ENCODE results near the gene FBXO38.

Gene FBXO38

GRCh38 chr5:148488757-148489156 lies 105.0 kb downstream of the FBXO38 start:
- TF ChIP-seq, protein P1, sequence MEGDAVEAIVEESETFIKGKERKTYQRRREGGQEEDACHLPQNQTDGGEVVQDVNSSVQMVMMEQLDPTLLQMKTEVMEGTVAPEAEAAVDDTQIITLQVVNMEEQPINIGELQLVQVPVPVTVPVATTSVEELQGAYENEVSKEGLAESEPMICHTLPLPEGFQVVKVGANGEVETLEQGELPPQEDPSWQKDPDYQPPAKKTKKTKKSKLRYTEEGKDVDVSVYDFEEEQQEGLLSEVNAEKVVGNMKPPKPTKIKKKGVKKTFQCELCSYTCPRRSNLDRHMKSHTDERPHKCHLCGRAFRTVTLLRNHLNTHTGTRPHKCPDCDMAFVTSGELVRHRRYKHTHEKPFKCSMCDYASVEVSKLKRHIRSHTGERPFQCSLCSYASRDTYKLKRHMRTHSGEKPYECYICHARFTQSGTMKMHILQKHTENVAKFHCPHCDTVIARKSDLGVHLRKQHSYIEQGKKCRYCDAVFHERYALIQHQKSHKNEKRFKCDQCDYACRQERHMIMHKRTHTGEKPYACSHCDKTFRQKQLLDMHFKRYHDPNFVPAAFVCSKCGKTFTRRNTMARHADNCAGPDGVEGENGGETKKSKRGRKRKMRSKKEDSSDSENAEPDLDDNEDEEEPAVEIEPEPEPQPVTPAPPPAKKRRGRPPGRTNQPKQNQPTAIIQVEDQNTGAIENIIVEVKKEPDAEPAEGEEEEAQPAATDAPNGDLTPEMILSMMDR (IDR thresholded peaks at IDR 0.05; ENCODE audit: low read length, missing control alignments): no peak
- H3K4me3 ChIP-seq (replicated peaks; ENCODE audit: low read depth, low read length): no peak overlapping the region
- no peak for DNase-seq (ENCODE audit: low read depth)

DNA sequence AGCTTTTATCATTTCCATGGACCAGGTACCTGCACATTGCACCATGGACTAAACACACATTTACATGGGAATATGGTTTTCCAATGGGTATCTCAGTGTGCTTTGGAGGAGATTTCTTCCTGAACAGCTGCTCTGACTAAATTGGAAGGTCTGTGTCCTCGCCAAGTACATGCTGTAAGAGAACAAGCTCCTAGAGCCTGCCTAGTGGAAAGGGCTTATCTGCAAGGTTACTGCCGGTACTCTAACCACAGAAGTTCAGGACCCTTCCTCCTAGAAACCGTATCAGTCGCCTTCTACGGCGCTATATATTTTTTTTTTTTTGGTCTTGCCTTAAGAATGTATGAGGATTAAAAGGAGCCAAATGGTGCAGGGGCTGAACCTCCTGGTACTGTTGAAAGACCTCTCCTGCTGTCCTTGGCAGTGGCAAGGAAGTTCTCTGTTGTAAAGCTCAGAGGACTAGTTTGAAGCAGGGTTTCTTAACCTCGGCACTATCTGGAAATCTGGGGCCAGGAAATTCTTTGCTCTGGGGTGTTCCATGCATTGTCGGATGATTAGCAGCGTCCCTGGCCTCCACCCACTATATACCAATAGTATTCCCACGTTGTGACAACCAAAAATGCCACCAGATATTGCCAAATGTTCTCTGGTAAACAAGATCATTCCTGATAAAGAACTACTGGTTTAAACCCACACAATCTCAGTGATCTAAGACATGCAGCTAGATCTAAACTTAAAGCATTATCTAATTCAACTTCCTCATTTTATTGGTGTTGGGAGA lies 107.4 kb downstream of the FBXO38 start:
- no peak for DNase-seq (ENCODE audit: low read depth)
- TF ChIP-seq, protein P1 (IDR thresholded peaks at IDR 0.05; ENCODE audit: low read length, missing control alignments): no peak
- no peak overlapping the region for H3K4me3 ChIP-seq (replicated peaks; ENCODE audit: low read depth, low read length)

- DNase-seq (ENCODE audit: low read depth): no peak
- TF ChIP-seq, protein P1 (IDR thresholded peaks at IDR 0.05; ENCODE audit: low read length, missing control alignments): no peak
- no peak overlapping the region for H3K4me3 ChIP-seq (replicated peaks; ENCODE audit: low read depth, low read length)
These were observed 108.0 kb downstream of the FBXO38 start for GRCh38 chr5:148491793-148492184.

GRCh38 chr5:148492351-148492750 lies 108.6 kb downstream of the FBXO38 start:
- TF ChIP-seq, protein P1 (IDR thresholded peaks at IDR 0.05; ENCODE audit: low read length, missing control alignments): no peak
- H3K4me3 ChIP-seq (replicated peaks; ENCODE audit: low read depth, low read length): no peak overlapping the region
- no peak for DNase-seq (ENCODE audit: low read depth)
